ENCODE data around the gene ACADS.

ACADS gene

GRCh38 chr12:120725659-120726509, at the start of gene ACADS:
TSS of gene ACADS (plus strand) at chr12:120725826. CDS start at chr12:120725886, 60 bp downstream.
- no peak within 1 kb of the TSS for H3K27ac Mint-ChIP-seq
- peaks cover 6% of the 10 kb centered on the region for H3K27me3 Mint-ChIP-seq (ENCODE audit: low read depth, poor library complexity)
- peak within 1 kb of the TSS; percentile 82 for H3K4me3 Mint-ChIP-seq
- peak; percentile 98 for DNase-seq
- peaks cover 4% of the 10 kb centered on the region for H3K9me3 Mint-ChIP-seq
- peaks cover 18% of the 10 kb centered on the region for H3K4me1 Mint-ChIP-seq
- H3K36me3 Mint-ChIP-seq (ENCODE audit: low read depth): peaks cover 49% of the 10 kb centered on the region
- TF ChIP-seq CTCF (IDR thresholded peaks at IDR 0.05): no peak

- no peaks in the 10 kb centered on the region for H3K9me3 Mint-ChIP-seq
- H3K27me3 Mint-ChIP-seq (ENCODE audit: low read depth, poor library complexity): peaks cover 5% of the 10 kb centered on the region
- no peak for DNase-seq
- TF ChIP-seq CTCF (IDR thresholded peaks at IDR 0.05): no peak
- H3K4me3 Mint-ChIP-seq: no peak overlapping the region
- no peak overlapping the region for H3K27ac Mint-ChIP-seq
- no peaks in the 10 kb centered on the region for H3K36me3 Mint-ChIP-seq (ENCODE audit: low read depth)
- no peaks in the 10 kb centered on the region for H3K4me1 Mint-ChIP-seq
These were observed 47.7 kb upstream of the ACADS start for GRCh38 chr12:120677765-120678473.

GRCh38 chr12:120678572-120678971, 47.1 kb upstream of the ACADS start:
- Mint-ChIP-seq H3K27ac (no peak overlapping the region), H3K9me3 (no peaks in the 10 kb centered on the region), H3K4me3 (no peak overlapping the region), H3K27me3 (ENCODE audit: low read depth, poor library complexity) (peaks cover 5% of the 10 kb centered on the region), H3K4me1 (no peaks in the 10 kb centered on the region), H3K36me3 (ENCODE audit: low read depth) (no peaks in the 10 kb centered on the region)
- DNase-seq: no peak
- TF ChIP-seq CTCF (IDR thresholded peaks at IDR 0.05): no peak

GRCh38 chr12:120680165-120680738, 45.4 kb upstream of the ACADS start:
- no peak for DNase-seq
- Mint-ChIP-seq H3K4me1 (no peaks in the 10 kb centered on the region), H3K36me3 (ENCODE audit: low read depth) (no peaks in the 10 kb centered on the region), H3K9me3 (no peaks in the 10 kb centered on the region), H3K4me3 (no peak overlapping the region), H3K27ac (no peak overlapping the region), H3K27me3 (ENCODE audit: low read depth, poor library complexity) (peaks cover 4% of the 10 kb centered on the region)
- TF ChIP-seq CTCF (IDR thresholded peaks at IDR 0.05): no peak

GRCh38 chr12:120684523-120684932, 41.1 kb upstream of the ACADS start:
- Mint-ChIP-seq H3K36me3 (ENCODE audit: low read depth) (no peaks in the 10 kb centered on the region), H3K4me1 (peaks cover 20% of the 10 kb centered on the region), H3K27ac (no peak overlapping the region), H3K27me3 (ENCODE audit: low read depth, poor library complexity) (no peaks in the 10 kb centered on the region), H3K9me3 (no peaks in the 10 kb centered on the region), H3K4me3 (peak overlapping the region; percentile 18)
- TF ChIP-seq CTCF (IDR thresholded peaks at IDR 0.05): no peak
- DNase-seq: no peak
